Hepatocyte (in vitro differentiated cells): Measurements from ENCODE around the gene BAHCC1. TPM values are rescaled to one million over a fixed set of nuclear protein-coding genes. Genes with fewer than 3 reads are reported as not detected.

Experiments used
- DNase-seq: peaks from one replicate; pipeline ENCODE4 v3.0.0-alpha.2; 2016; ENCODE audit warnings: low spot score
- H2AFZ ChIP-seq: fragments of 200-600 bp; sonication (generic); 2 replicates; pipeline ENCODE4 v1.6.0; 2016; ENCODE audit warnings: antibody characterized with exemption, mild to moderate bottlenecking
- H3K27ac ChIP-seq: fragments of 200-600 bp; sonication (generic); 2 replicates; pipeline ENCODE4 v1.5.1; 2016; ENCODE audit warnings: mild to moderate bottlenecking
- H3K27me3 ChIP-seq: fragments of 200-600 bp; sonication (generic); 2 replicates; pipeline ENCODE4 v1.6.1; 2016
- H3K36me3 ChIP-seq: fragments of 200-600 bp; sonication (generic); replicated peaks from 2 replicates; pipeline ENCODE4 v1.5.1; 2016; ENCODE audit warnings: low read depth; ENCODE audit not compliant: insufficient read depth
- H3K4me1 ChIP-seq: fragments of 200-600 bp; sonication (generic); 2 replicates; pipeline ENCODE4 v1.5.1; 2016; ENCODE audit warnings: mild to moderate bottlenecking, moderate library complexity; ENCODE audit not compliant: insufficient read depth
- H3K4me2 ChIP-seq: fragments of 200-600 bp; sonication (generic); 2 replicates; pipeline ENCODE4 v1.6.0; 2016
- H3K4me3 ChIP-seq: fragments of 200-600 bp; sonication (generic); 2 replicates; pipeline ENCODE4 v1.5.1; 2016; ENCODE audit warnings: mild to moderate bottlenecking
- H3K79me2 ChIP-seq: fragments of 200-600 bp; sonication (generic); 2 replicates; pipeline ENCODE4 v1.6.0; 2017; ENCODE audit warnings: mild to moderate bottlenecking
- H3K9me2 ChIP-seq: fragments of 200-600 bp; sonication (generic); replicated peaks from 2 replicates; pipeline ENCODE4 v1.6.0; 2017; ENCODE audit warnings: mild to moderate bottlenecking; ENCODE audit not compliant: insufficient read depth
- H3K9me3 ChIP-seq: fragments of 200-600 bp; sonication (generic); 2 replicates; pipeline ENCODE4 v1.5.1; 2016; ENCODE audit warnings: low read depth, mild to moderate bottlenecking
- H4K20me1 ChIP-seq: fragments of 200-600 bp; sonication (generic); 2 replicates; pipeline ENCODE4 v1.6.0; 2016; ENCODE audit warnings: mild to moderate bottlenecking; ENCODE audit not compliant: insufficient read depth, poor library complexity, severe bottlenecking
- EZH2 ChIP-seq: fragments of 200-600 bp; sonication (generic); IDR thresholded peaks from 2 replicates; pipeline ENCODE4 v1.6.1; 2016; ENCODE audit warnings: antibody characterized with exemption, mild to moderate bottlenecking, borderline replicate concordance
- EZH2phosphoT487 ChIP-seq: fragments of 200-600 bp; sonication (generic); IDR thresholded peaks from one replicate; pipeline ENCODE4 v1.6.1; 2018; ENCODE audit warnings: antibody characterized with exemption, mild to moderate bottlenecking, low read depth, moderate library complexity; ENCODE audit not compliant: unreplicated experiment, severe bottlenecking
- WGBS: methylation state at CpG from one replicate; pipeline ENCODE4 v1.1.6; 2016; ENCODE audit warnings: low lambda C conversion rate; ENCODE audit errors: missing lambda C conversion rate; 5-methylcytosine and 5-hydroxymethylcytosine counted together
- polyA plus RNA-seq: library from polyadenylated mRNA; unstranded; fragments of >200 nt; fragmentation: Nextera tagmentation; extraction: Ambion mirVana; gene quantifications from 2 replicates; pipeline ENCODE4 v1.2.1, GENCODE V29; 2016
- total RNA-seq: library from RNA; depleted of rRNA; stranded (reverse); fragments of >200 nt; gene quantifications from 2 replicates; pipeline ENCODE4 v1.2.3, GENCODE V29; 2014
- TF ChIP-seq, protein P1 (sequence below): fragments of 200-600 bp; sonication (generic); IDR thresholded peaks from 2 replicates; pipeline ENCODE4 v1.5.1; 2016; ENCODE audit warnings: antibody characterized with exemption, mild to moderate bottlenecking; ENCODE audit not compliant: poor library complexity

Gene BAHCC1
- 6.6 and 8.6 TPM in 2 replicates for total RNA-seq
- 6.4 and 7.9 TPM in 2 replicates for polyA plus RNA-seq

DNA sequence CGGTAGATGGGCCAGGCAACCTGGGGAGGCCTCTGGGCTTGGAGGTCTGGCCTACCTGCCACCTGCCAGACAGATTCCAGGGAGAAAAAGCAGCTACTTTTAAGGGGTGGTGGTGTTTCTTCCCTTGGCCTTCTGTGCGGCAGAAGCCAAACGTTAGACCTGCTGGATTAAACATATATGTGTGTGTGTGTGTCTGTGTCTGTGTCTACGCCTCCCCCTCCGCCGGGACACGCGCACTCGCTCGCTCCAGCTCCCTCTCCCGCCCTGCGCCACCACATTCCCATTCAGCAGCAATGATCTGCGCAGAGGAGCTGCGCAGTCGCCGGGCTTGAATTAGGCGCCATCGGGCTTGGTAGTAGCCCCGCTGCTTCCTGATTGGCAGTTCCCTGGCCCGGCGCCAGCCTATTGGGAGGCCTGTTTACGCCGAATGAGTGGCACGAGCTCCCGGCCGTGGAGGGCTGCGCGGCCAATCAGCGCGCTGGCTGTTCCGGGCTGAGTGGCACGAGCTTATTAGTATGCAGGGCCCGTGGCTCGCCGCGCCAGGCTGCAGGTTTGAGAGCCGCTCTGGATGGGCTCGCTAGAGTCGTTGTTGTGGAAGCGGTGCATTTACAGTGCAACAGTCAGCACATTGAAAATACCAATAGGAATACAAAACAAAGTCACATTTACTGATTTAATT, at the start of gene BAHCC1:
Gene BAHCC1 (plus strand): TSS at position 537 of the 679 bp plus-strand sequence. CDS start 4,283 bp downstream, outside the sequence.
- H2AFZ ChIP-seq: no peak within 1 kb of the TSS
- H4K20me1 ChIP-seq: peaks cover 6% of the 10 kb centered on the region
- H3K9me2 ChIP-seq: no peaks in the 10 kb centered on the region
- no peaks in the 10 kb centered on the region for H3K9me3 ChIP-seq
- TF ChIP-seq, protein P1, sequence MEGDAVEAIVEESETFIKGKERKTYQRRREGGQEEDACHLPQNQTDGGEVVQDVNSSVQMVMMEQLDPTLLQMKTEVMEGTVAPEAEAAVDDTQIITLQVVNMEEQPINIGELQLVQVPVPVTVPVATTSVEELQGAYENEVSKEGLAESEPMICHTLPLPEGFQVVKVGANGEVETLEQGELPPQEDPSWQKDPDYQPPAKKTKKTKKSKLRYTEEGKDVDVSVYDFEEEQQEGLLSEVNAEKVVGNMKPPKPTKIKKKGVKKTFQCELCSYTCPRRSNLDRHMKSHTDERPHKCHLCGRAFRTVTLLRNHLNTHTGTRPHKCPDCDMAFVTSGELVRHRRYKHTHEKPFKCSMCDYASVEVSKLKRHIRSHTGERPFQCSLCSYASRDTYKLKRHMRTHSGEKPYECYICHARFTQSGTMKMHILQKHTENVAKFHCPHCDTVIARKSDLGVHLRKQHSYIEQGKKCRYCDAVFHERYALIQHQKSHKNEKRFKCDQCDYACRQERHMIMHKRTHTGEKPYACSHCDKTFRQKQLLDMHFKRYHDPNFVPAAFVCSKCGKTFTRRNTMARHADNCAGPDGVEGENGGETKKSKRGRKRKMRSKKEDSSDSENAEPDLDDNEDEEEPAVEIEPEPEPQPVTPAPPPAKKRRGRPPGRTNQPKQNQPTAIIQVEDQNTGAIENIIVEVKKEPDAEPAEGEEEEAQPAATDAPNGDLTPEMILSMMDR: no peak
- no peak for TF ChIP-seq EZH2
- no peak for TF ChIP-seq EZH2phosphoT487
- peaks cover 78% of the 10 kb centered on the region for H3K79me2 ChIP-seq
- under 1% methylated on average over 40 of the region's 40 CpGs for WGBS
- no peaks in the 10 kb centered on the region for H3K36me3 ChIP-seq
- H3K4me2 ChIP-seq: peak within 1 kb of the TSS; percentile 95
- H3K27me3 ChIP-seq: no peaks in the 10 kb centered on the region
- DNase-seq: peak; percentile 100
- H3K27ac ChIP-seq: peak within 1 kb of the TSS; percentile 96
- peaks cover 39% of the 10 kb centered on the region for H3K4me1 ChIP-seq
- peak within 1 kb of the TSS; percentile 31 for H3K4me3 ChIP-seq

DNA sequence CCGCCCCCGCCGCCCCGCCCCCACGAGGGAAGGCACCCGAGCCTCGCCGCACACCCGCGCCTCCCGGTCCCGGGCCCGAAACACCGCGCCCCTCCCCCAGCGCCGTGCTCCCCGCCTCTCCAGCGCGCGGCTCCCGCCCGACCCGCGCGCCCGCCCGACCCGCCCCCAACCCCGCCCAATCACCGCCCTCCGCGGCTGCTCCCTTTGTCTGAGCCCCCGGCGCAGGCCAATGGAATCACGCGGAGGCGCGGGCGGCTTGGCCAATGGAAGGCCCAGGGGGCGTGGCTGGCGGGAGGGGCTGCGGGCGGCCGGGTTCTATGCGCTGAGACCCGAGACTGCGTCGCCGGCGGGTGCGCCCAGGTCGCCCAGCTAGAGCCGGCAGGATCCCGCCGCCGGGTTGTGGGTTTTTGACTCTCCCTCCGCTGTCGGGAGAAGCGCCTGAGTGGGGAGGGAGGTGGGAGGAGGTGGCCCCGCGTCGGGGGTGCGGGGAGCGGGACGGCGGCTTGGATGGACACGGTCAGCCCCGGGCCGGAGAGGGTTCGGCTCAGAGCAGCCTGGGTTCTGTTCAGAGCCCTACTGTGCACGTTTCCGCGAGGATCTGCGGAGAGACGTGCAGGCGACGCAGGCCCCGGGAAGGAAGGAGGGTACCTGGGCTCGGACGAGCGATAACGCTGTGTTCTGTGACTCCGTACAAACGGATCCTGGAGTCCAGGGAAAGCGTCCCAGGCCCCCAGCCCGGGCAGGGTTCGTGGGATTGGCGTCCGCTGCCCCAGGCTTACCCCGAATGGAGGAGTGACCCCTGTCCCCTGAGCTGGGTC, 49.0 kb upstream of the BAHCC1 start:
- Histone ChIP-seq H3K4me2 (peak overlapping the region; percentile 97), H3K79me2 (peaks cover 61% of the 10 kb centered on the region), H2AFZ (peak overlapping the region; percentile 35), H3K9me3 (no peaks in the 10 kb centered on the region), H3K27me3 (no peaks in the 10 kb centered on the region), H3K36me3 (no peaks in the 10 kb centered on the region), H3K4me1 (peaks cover 18% of the 10 kb centered on the region), H4K20me1 (no peaks in the 10 kb centered on the region), H3K9me2 (no peaks in the 10 kb centered on the region), H3K27ac (peak overlapping the region; percentile 98), H3K4me3 (peak overlapping the region; percentile 71)
- DNase-seq: peak; percentile 99
- TF ChIP-seq, protein P1: no peak
- TF ChIP-seq EZH2 (no peak), EZH2phosphoT487 (no peak)
- 1% methylated on average over 24 of the region's 91 CpGs for WGBS

DNA sequence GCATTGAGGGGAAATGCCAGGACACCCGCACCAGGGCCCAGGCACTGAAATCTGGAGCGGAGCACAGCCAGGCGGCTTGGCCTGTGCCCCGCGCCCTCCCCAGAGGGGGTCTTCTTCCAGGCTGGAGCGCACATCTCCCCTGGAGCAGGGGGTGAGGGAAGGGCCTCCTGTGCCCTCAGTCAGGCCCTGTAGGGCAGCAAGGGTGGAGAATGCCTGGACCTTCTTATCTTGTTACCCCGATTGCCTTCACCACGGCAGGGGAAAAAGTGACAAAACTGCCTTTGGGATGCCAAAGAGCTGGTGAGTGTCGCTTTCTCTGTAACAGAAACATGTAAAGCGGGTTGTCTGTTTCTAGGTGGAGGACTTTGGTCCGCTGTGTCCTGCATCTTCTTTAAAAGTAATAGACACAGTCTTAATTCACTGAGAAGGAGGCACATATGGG, 48.3 kb upstream of the BAHCC1 start:
- no peak overlapping the region for H2AFZ ChIP-seq
- H3K27ac ChIP-seq: peak overlapping the region; percentile 98
- peaks cover 55% of the 10 kb centered on the region for H3K79me2 ChIP-seq
- 51% methylated on average over 11 of the region's 11 CpGs for WGBS
- H3K4me3 ChIP-seq: peak overlapping the region; percentile 71
- H3K9me2 ChIP-seq: no peaks in the 10 kb centered on the region
- H3K9me3 ChIP-seq: no peaks in the 10 kb centered on the region
- TF ChIP-seq EZH2phosphoT487 (no peak), EZH2 (no peak)
- TF ChIP-seq, protein P1: no peak
- H3K4me1 ChIP-seq: peaks cover 16% of the 10 kb centered on the region
- peak; percentile 12 for DNase-seq
- no peaks in the 10 kb centered on the region for H3K36me3 ChIP-seq
- peak overlapping the region; percentile 97 for H3K4me2 ChIP-seq
- no peaks in the 10 kb centered on the region for H3K27me3 ChIP-seq
- H4K20me1 ChIP-seq: no peaks in the 10 kb centered on the region
